Calu3 (cell line): ENCODE data around the gene EIF2B4. TPM values are rescaled to one million over a fixed set of nuclear protein-coding genes. Genes with fewer than 3 reads are reported as not detected.
"Not testable (repeated sequence)": the region's sequence is repeated elsewhere in the genome, so short reads cannot be mapped to it uniquely, and the experiment has no call there.

ENCODE experiments used
- BruUV-seq: library from RNA; stranded (reverse); fragments of 400-500 nt; replicated peaks from 2 replicates; lab custom pipeline; 2021; lab: Mats Ljungman, UMichigan
- CTCF ChIA-PET: fragments of 300-600 bp; sonication (Branson Sonifier 250); formaldehyde crosslinking; loops from one replicate; lab custom pipeline; 2022; ENCODE audit warnings: antibody characterized with exemption; lab: Charles Lee
- DNase-seq: peaks from one replicate; pipeline ENCODE4 v3.0.0; 2022
- H3K27ac Mint-ChIP-seq: one replicate; pipeline ENCODE4 v1.8.0; 2022; ENCODE audit warnings: mixed read lengths; ENCODE audit not compliant: unreplicated experiment
- H3K27me3 Mint-ChIP-seq: one replicate; pipeline ENCODE4 v1.8.0; 2022; ENCODE audit warnings: mixed read lengths; ENCODE audit not compliant: unreplicated experiment
- H3K36me3 Mint-ChIP-seq: one replicate; pipeline ENCODE4 v1.8.0; 2022; ENCODE audit warnings: mild to moderate bottlenecking, moderate library complexity, mixed read lengths; ENCODE audit not compliant: insufficient read depth, unreplicated experiment
- H3K4me1 Mint-ChIP-seq: one replicate; pipeline ENCODE4 v1.8.0; 2022; ENCODE audit warnings: mild to moderate bottlenecking, low read depth, mixed read lengths; ENCODE audit not compliant: unreplicated experiment
- H3K4me3 Mint-ChIP-seq: one replicate; pipeline ENCODE4 v1.8.0; 2022; ENCODE audit warnings: mild to moderate bottlenecking, low read depth, moderate library complexity, mixed read lengths; ENCODE audit not compliant: unreplicated experiment
- H3K9me3 Mint-ChIP-seq: one replicate; pipeline ENCODE4 v1.8.0; 2022; ENCODE audit warnings: low read depth, mixed read lengths; ENCODE audit not compliant: unreplicated experiment
- intact Hi-C: fragments of 100-400 bp; cut with micrococcal nuclease; formaldehyde crosslinking; loops from one replicate; pipeline ENCODE4 v1.10.0; 2022; ENCODE audit not compliant: unreplicated experiment
- total RNA-seq: library from RNA; stranded (reverse); gene quantifications from 2 replicates; pipeline ENCODE4 v1.2.3, GENCODE V29; 2022
- TF ChIP-seq, protein P1 (sequence below): fragments of 200-600 bp; IDR thresholded peaks from one replicate; pipeline ENCODE4 v1.8.0; 2022; ENCODE audit warnings: antibody characterized with exemption; ENCODE audit not compliant: unreplicated experiment

The EIF2B4 gene
- total RNA-seq, 1 experiment from 2014 or later: 43.7 TPM

GRCh38 chr2:27353762-27354596 lies 16.2 kb downstream of the EIF2B4 start:
- H3K4me3 Mint-ChIP-seq: no peak overlapping the region
- TF ChIP-seq, protein P1, sequence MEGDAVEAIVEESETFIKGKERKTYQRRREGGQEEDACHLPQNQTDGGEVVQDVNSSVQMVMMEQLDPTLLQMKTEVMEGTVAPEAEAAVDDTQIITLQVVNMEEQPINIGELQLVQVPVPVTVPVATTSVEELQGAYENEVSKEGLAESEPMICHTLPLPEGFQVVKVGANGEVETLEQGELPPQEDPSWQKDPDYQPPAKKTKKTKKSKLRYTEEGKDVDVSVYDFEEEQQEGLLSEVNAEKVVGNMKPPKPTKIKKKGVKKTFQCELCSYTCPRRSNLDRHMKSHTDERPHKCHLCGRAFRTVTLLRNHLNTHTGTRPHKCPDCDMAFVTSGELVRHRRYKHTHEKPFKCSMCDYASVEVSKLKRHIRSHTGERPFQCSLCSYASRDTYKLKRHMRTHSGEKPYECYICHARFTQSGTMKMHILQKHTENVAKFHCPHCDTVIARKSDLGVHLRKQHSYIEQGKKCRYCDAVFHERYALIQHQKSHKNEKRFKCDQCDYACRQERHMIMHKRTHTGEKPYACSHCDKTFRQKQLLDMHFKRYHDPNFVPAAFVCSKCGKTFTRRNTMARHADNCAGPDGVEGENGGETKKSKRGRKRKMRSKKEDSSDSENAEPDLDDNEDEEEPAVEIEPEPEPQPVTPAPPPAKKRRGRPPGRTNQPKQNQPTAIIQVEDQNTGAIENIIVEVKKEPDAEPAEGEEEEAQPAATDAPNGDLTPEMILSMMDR: no peak
- H3K27ac Mint-ChIP-seq: no peak overlapping the region
- H3K4me1 Mint-ChIP-seq: peaks cover 32% of the 10 kb centered on the region
- no TSS peak for BruUV-seq
- DNase-seq: no peak
- CTCF ChIA-PET: interaction anchor here (0.6 to 0.7 kb wide), 2 partner anchors 195 to 233 kb away, joined by 3 read pairs; no protein-coding TSS in a partner anchor
- H3K36me3 Mint-ChIP-seq: peaks cover 47% of the 10 kb centered on the region
- no peaks in the 10 kb centered on the region for H3K27me3 Mint-ChIP-seq
- H3K9me3 Mint-ChIP-seq: peaks cover 2% of the 10 kb centered on the region
- intact Hi-C loops: no loop called here

- H3K27ac Mint-ChIP-seq, H3K4me3 Mint-ChIP-seq, DNase-seq, H3K9me3 Mint-ChIP-seq, CTCF ChIA-PET, BruUV-seq, H3K27me3 Mint-ChIP-seq, intact Hi-C loops: not testable (repeated sequence)
- Mint-ChIP-seq H3K36me3 (peaks cover 43% of the 10 kb centered on the region), H3K4me1 (peaks cover 26% of the 10 kb centered on the region)
Measured at GRCh38 chr2:27353386-27353761, 16.8 kb downstream of the EIF2B4 start.

DNA sequence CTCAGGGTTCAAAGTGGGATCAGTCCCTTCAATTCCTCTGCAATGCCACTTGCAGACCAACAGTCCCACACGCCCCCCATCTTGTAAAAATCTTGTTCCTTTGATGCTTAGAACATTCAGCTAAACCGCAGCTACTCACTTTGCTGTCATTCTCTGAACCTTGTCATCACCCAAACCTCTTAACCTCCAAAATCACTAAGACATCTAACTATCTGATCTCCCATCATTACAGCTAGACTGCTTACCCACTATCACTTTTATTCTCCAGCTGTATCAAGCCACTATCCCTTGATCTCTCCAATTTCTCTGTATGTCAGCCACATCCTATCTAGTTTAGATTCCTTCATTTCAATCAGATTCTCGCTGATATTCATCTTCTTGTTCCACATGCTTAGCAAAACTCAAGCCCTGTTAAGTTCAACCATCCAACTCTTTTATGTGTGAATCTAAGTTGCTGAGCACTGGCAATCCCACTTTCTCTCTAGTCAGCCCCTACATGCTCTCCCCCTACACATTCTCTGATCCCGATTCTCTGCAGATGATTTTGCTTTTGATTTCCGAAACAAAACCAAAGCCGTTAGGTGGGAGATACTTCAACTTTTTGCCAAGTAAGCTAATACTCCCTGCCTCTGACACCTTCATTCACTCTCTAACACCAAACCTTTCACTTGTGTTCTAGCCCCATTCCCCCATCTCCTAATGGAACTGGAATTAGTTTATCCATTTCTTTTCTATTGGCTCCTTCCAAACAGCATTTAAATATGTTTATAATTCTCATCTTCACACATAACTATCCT lies 18.1 kb downstream of the EIF2B4 start:
- intact Hi-C loops: no loop called here
- Mint-ChIP-seq H3K36me3 (peaks cover 29% of the 10 kb centered on the region), H3K4me1 (peaks cover 22% of the 10 kb centered on the region), H3K27ac (no peak overlapping the region), H3K27me3 (no peaks in the 10 kb centered on the region), H3K9me3 (no peaks in the 10 kb centered on the region), H3K4me3 (no peak overlapping the region)
- CTCF ChIA-PET: no interaction called here
- TF ChIP-seq, protein P1: no peak
- DNase-seq: no peak
- BruUV-seq: no TSS peak

DNA sequence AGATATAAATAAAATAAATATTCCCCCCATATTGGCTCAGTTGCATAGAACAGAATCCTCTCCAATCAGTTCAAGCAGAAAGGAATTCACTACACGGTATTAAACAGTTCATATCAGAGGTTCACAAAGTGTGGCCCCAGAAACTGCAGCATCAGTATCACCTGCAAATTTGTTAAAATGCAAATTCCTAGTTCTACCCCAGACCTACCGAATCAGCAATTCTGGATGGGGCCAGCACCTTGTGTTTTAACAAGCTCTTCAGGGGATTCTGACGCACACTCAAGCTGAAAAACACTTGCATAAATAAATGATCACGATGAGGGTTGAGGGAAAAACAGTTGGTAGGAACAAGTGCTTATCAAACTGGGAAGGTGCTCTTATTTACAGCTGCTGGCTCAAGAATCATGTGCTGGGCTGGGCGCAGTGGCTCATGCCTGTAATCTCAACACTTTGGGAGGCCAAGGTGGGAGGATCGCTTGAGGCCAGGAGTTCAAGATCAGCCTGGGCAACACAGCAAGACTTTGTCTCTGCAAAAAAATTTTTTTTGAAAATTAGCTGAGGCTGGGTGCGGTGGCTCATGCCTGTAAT lies 19.9 kb downstream of the EIF2B4 start:
- CTCF ChIA-PET: interaction anchor here (0.7 kb wide), 1 partner anchor 120 kb away, joined by 4 read pairs; no protein-coding TSS in a partner anchor

More for the DNA sequence above, 19.9 kb downstream of the EIF2B4 start:
- H3K36me3 Mint-ChIP-seq: peaks cover 17% of the 10 kb centered on the region
- intact Hi-C loops: no loop called here
- H3K4me3 Mint-ChIP-seq: no peak overlapping the region
- no peaks in the 10 kb centered on the region for H3K9me3 Mint-ChIP-seq
- H3K27ac Mint-ChIP-seq: no peak overlapping the region
- no TSS peak for BruUV-seq
- DNase-seq: no peak
- H3K27me3 Mint-ChIP-seq: no peaks in the 10 kb centered on the region
- TF ChIP-seq, protein P1: no peak
- peaks cover 22% of the 10 kb centered on the region for H3K4me1 Mint-ChIP-seq
